ENCODE data around the gene CGAS.
"Not testable (repeated sequence)": the region's sequence is repeated elsewhere in the genome, so short reads cannot be mapped to it uniquely, and the experiment has no call there.

The CGAS gene

DNA sequence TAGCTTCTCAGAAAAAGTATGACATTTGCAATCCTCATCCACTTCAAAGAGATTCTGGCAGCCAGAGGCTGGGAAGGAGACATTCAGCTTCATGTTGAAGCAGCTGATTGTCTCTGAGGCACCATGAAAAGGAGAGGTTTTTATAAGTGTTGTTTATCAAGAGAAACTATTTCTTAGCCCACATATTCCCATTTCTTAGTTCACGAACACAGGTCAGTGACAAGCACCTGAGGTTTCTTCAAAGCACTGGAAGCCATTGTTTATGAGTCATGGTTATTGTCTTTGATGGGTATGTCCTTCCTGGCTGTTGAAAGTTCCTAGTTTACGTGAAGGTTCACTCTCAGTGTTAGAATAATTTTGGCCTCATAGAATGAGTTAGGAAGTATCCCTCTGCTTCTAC, 60.4 kb downstream of the CGAS start:
- ATAC-seq (ENCODE audit: low read depth) = no peak

DNA sequence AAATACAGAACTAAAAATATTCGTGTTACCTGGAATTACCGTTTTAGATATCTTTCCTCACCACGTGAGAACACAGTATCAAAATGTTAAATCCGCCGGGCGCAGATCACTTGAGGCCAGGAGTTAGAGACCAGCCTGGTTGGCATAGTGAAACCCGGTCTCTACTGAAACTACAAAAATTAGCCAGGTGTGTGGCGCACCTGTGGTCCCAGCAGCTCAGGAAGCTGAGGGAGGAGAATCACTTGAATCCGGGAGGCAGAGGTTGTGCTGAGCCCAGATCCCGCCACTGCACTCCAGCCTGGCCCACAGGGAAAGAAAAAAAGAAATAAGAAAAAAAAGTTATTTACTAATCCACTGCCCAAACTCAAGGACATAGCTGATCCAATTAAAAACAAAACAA, 62.2 kb downstream of the CGAS start:
- DNase-seq (ENCODE audit: low spot score) (no peak), ATAC-seq (ENCODE audit: low read depth) (no peak)
- TF ChIP-seq, protein P1, sequence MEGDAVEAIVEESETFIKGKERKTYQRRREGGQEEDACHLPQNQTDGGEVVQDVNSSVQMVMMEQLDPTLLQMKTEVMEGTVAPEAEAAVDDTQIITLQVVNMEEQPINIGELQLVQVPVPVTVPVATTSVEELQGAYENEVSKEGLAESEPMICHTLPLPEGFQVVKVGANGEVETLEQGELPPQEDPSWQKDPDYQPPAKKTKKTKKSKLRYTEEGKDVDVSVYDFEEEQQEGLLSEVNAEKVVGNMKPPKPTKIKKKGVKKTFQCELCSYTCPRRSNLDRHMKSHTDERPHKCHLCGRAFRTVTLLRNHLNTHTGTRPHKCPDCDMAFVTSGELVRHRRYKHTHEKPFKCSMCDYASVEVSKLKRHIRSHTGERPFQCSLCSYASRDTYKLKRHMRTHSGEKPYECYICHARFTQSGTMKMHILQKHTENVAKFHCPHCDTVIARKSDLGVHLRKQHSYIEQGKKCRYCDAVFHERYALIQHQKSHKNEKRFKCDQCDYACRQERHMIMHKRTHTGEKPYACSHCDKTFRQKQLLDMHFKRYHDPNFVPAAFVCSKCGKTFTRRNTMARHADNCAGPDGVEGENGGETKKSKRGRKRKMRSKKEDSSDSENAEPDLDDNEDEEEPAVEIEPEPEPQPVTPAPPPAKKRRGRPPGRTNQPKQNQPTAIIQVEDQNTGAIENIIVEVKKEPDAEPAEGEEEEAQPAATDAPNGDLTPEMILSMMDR (IDR thresholded peaks at IDR 0.05; ENCODE audit: poor library complexity, severe bottlenecking) = no peak
- Histone ChIP-seq H3K9me3 (ENCODE audit: severe bottlenecking) (no peaks in the 10 kb centered on the region), H3K4me3 (ENCODE audit: severe bottlenecking) (no peak overlapping the region), H3K36me3 (ENCODE audit: low read depth) (no peaks in the 10 kb centered on the region), H3K27me3 (ENCODE audit: insufficient read depth, poor library complexity, severe bottlenecking) (no peaks in the 10 kb centered on the region), H3K4me1 (ENCODE audit: insufficient read depth, poor library complexity, severe bottlenecking) (peaks cover 6% of the 10 kb centered on the region), H3K27ac (ENCODE audit: poor library complexity, severe bottlenecking) (peak overlapping the region; percentile 77)

More for the DNA sequence above, 60.4 kb downstream of the CGAS start:
- no peak for DNase-seq (ENCODE audit: low spot score)
- Histone ChIP-seq H3K9me3 (ENCODE audit: severe bottlenecking) (no peaks in the 10 kb centered on the region), H3K27ac (ENCODE audit: poor library complexity, severe bottlenecking) (no peak overlapping the region), H3K4me3 (ENCODE audit: severe bottlenecking) (no peak overlapping the region), H3K4me1 (ENCODE audit: insufficient read depth, poor library complexity, severe bottlenecking) (peaks cover 6% of the 10 kb centered on the region), H3K27me3 (ENCODE audit: insufficient read depth, poor library complexity, severe bottlenecking) (no peaks in the 10 kb centered on the region), H3K36me3 (ENCODE audit: low read depth) (no peaks in the 10 kb centered on the region)
- TF ChIP-seq, protein P1 (IDR thresholded peaks at IDR 0.05; ENCODE audit: poor library complexity, severe bottlenecking) = no peak

DNA sequence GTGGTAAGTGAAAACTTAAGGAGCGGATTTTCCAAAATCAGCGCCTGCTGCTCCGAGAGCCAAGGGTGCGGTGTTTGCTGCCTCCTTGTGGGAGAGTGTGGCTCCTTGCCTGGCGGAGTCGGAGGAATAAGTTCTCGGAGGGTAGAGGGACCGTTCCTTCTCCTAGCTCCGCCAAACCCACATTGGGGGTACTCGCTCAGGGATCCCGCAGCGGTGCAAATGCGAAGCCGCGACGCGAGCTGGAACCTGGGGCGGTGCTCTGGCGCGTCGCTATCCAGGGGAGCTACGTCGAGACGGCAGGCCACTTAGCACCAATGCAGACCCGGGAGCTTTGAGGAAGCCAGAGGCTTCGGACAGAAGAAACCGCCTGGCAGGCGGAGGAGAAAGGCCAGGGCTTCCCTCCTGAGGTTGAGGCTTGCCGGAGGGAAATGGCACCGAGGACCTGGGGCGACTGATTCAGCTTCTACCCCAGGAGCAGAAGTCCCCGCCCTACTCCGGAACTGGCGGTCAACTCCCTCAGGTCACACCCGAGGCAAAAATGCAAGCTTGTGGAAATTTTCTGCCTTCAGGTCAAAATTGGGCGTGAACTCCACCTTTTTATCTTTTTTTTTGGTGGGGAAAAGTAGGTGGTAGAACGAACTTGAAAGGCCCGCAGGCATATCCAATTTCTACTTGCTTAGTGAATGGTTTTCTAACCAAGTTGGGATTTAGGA, 63.1 kb downstream of the CGAS start:
- H3K4me3 ChIP-seq (ENCODE audit: severe bottlenecking) = peak overlapping the region; percentile 45
- H3K4me1 ChIP-seq (ENCODE audit: insufficient read depth, poor library complexity, severe bottlenecking) = peaks cover 6% of the 10 kb centered on the region
- peak; percentile 84 for ATAC-seq (ENCODE audit: low read depth)
- no peaks in the 10 kb centered on the region for H3K27me3 ChIP-seq (ENCODE audit: insufficient read depth, poor library complexity, severe bottlenecking)
- H3K9me3 ChIP-seq (ENCODE audit: severe bottlenecking) = no peaks in the 10 kb centered on the region
- H3K27ac ChIP-seq (ENCODE audit: poor library complexity, severe bottlenecking) = peak overlapping the region; percentile 77
- DNase-seq (ENCODE audit: low spot score) = peak; percentile 82
- H3K36me3 ChIP-seq (ENCODE audit: low read depth) = no peaks in the 10 kb centered on the region
- TF ChIP-seq, protein P1 (IDR thresholded peaks at IDR 0.05; ENCODE audit: poor library complexity, severe bottlenecking) = peak; percentile 90

DNA sequence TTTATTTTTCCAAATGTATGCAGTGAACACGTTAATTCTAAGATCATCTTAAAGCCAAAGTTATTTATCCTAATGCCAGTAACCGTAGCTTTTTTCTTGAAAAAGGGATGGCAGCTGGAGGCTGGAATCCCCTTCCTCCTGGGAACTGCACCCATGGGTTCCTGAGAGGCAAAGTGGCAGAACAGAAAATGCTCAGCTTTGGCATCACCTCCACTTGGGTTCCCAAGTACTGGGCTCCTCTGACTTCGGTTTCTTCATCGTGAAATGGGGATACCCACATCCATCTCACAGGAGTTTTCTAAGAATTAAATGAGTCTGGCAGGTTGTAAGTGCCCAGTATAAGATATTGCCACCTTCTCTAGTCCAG, 63.7 kb downstream of the CGAS start:
- Histone ChIP-seq H3K27ac (ENCODE audit: poor library complexity, severe bottlenecking) (peak overlapping the region; percentile 77), H3K27me3 (ENCODE audit: insufficient read depth, poor library complexity, severe bottlenecking) (no peaks in the 10 kb centered on the region), H3K9me3 (ENCODE audit: severe bottlenecking) (no peaks in the 10 kb centered on the region), H3K36me3 (ENCODE audit: low read depth) (no peaks in the 10 kb centered on the region), H3K4me1 (ENCODE audit: insufficient read depth, poor library complexity, severe bottlenecking) (peaks cover 6% of the 10 kb centered on the region), H3K4me3 (ENCODE audit: severe bottlenecking) (peak overlapping the region; percentile 45)
- ATAC-seq (ENCODE audit: low read depth) = peak; percentile 17
- TF ChIP-seq, protein P1 (IDR thresholded peaks at IDR 0.05; ENCODE audit: poor library complexity, severe bottlenecking) = no peak
- DNase-seq (ENCODE audit: low spot score) = no peak

DNA sequence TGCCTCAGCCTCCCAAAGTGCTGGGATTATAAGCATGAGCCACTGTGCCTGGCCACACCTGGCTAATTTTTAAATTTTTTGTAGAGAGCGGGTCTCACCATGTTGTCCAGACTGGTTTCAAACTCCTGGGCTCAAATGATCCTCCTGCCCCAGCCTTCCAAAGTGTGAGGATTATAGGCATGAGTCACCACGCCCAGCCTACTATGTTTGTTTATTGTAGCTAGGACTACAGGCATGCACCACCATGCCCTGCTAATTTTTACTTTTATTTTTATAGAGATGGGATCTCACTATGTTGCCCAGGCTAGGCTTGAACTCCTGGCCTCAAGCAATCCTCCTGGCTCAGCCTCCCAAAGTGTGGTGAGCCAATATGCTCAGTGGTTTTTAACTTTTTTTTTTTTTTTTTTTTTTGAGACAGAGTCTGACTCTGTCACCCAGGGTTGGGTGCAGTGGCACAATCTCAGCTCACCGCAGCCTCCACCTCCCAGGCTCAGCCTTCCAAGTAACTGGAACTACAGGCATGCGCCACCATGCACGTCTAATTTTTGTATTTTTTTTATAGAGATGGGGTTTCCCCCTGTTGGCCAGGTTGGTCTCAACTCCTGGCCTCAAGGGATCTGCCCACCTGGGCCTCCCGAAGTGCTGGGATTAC, 69.5 kb downstream of the CGAS start:
- H3K9me3 ChIP-seq (ENCODE audit: severe bottlenecking) = no peaks in the 10 kb centered on the region
- H3K4me1 ChIP-seq (ENCODE audit: insufficient read depth, poor library complexity, severe bottlenecking) = no peaks in the 10 kb centered on the region
- no peaks in the 10 kb centered on the region for H3K36me3 ChIP-seq (ENCODE audit: low read depth)
- no peak overlapping the region for H3K27ac ChIP-seq (ENCODE audit: poor library complexity, severe bottlenecking)
- TF ChIP-seq, protein P1 (IDR thresholded peaks at IDR 0.05; ENCODE audit: poor library complexity, severe bottlenecking) = no peak
- DNase-seq (ENCODE audit: low spot score) (no peak), ATAC-seq (ENCODE audit: low read depth) (peak; percentile 73; the same call in 2 of the 3 replicates)
- no peak overlapping the region for H3K4me3 ChIP-seq (ENCODE audit: severe bottlenecking)
- H3K27me3 ChIP-seq (ENCODE audit: insufficient read depth, poor library complexity, severe bottlenecking) = no peaks in the 10 kb centered on the region

DNA sequence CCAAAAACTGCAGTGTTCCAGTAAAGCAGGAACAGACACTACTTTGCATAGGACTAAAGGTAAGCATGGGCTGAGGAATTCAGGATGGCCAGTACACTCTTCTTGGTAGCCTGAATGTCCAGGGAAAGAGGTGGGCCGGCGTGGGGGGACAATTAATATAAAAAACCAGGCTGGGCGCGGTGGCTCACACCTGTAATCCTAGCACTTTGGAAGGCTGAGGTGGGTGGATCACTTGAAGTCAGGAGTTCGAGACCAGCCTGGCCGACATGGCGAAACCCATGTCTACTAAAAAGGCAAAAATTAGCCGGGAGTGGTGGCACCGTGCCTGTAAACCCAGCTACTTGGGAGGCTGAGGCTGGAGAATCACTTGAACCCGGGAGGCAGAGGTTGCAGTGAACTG, 70.6 kb downstream of the CGAS start:
- not testable (repeated sequence) for ATAC-seq (ENCODE audit: low read depth); H3K4me3 ChIP-seq (ENCODE audit: severe bottlenecking); H3K27ac ChIP-seq (ENCODE audit: poor library complexity, severe bottlenecking); H3K36me3 ChIP-seq (ENCODE audit: low read depth); DNase-seq (ENCODE audit: low spot score); H3K27me3 ChIP-seq (ENCODE audit: insufficient read depth, poor library complexity, severe bottlenecking); H3K4me1 ChIP-seq (ENCODE audit: insufficient read depth, poor library complexity, severe bottlenecking); H3K9me3 ChIP-seq (ENCODE audit: severe bottlenecking)

Data from RWPE2 (cell line).